Measurements from ENCODE around the gene CDCP1.

Gene CDCP1

DNA sequence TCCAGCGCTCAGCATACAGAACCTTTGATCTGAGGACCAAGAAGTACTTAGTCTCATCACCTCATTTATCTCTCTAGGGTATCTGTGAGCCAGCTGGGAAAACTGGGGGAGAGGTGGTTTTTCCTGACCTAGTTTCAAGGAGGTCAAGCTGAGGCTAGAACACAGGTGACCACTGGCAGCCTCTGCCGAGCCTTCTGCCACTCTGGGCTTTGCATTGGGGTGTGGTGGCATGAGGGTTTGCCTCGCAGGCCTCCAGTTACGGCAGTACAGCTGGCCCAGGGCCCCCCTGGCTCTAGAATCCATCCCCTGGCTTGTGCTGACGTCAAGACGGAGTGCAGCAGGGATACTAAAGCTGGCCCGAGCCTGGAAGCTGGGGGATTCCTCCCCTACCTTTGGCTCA is 34.7 kb upstream of the CDCP1 start:
- Mint-ChIP-seq H3K4me3 (no peak overlapping the region), H3K36me3 (ENCODE audit: low read depth) (no peaks in the 10 kb centered on the region), H3K9me3 (no peaks in the 10 kb centered on the region), H3K27me3 (no peaks in the 10 kb centered on the region), H3K27ac (no peak overlapping the region), H3K4me1 (peaks cover 5% of the 10 kb centered on the region)
- ATAC-seq (no peak), DNase-seq (no peak)

DNA sequence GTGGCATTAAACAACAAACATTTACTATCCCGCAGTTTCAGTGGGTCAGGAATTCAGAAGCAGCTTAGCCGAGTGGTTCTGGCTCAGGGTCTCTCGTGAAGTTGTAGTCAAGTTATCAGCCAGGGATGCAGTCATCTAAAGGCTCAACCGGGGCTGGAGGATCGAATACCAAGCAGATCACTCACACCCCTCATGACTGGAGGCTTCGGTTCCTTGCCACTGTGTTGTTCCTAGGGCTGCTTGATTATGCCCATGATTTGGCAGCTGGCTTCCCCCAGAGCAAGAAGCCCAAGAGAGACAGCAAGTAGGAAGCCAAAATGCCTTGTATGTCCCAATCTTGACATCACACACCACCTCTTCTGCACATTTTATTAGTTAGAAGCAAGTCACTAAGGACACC is 33.9 kb upstream of the CDCP1 start:
- H3K9me3 Mint-ChIP-seq = no peaks in the 10 kb centered on the region
- no peak overlapping the region for H3K4me3 Mint-ChIP-seq
- H3K36me3 Mint-ChIP-seq (ENCODE audit: low read depth) = no peaks in the 10 kb centered on the region
- DNase-seq (no peak), ATAC-seq (no peak)
- H3K27me3 Mint-ChIP-seq = no peaks in the 10 kb centered on the region
- H3K4me1 Mint-ChIP-seq = peaks cover 5% of the 10 kb centered on the region
- H3K27ac Mint-ChIP-seq = no peak overlapping the region

DNA sequence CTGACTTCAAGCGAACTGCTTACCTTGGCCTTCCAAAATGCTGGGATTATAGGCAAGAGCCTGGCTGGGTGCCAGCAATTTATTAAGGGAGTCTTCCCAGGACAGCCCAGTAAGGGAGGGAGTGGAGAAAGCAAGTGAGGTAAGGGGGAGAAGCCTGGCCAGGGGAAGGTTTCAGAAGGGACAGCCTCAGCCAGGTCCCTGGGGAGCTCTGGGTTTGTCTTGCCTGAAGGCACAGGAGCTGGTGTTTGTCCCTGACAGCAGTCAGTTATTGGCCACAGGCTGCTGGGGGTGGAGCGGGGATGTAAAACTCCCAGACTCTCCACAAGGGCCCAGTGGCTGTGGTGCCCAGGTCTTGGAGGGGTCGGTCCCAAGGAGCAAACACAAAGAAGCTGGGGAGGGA is 33.0 kb upstream of the CDCP1 start:
- no peak overlapping the region for H3K27ac Mint-ChIP-seq
- ATAC-seq (no peak), DNase-seq (no peak)
- no peaks in the 10 kb centered on the region for H3K36me3 Mint-ChIP-seq (ENCODE audit: low read depth)
- H3K27me3 Mint-ChIP-seq = no peaks in the 10 kb centered on the region
- H3K4me1 Mint-ChIP-seq = peaks cover 4% of the 10 kb centered on the region
- H3K9me3 Mint-ChIP-seq = no peaks in the 10 kb centered on the region
- H3K4me3 Mint-ChIP-seq = no peak overlapping the region

DNA sequence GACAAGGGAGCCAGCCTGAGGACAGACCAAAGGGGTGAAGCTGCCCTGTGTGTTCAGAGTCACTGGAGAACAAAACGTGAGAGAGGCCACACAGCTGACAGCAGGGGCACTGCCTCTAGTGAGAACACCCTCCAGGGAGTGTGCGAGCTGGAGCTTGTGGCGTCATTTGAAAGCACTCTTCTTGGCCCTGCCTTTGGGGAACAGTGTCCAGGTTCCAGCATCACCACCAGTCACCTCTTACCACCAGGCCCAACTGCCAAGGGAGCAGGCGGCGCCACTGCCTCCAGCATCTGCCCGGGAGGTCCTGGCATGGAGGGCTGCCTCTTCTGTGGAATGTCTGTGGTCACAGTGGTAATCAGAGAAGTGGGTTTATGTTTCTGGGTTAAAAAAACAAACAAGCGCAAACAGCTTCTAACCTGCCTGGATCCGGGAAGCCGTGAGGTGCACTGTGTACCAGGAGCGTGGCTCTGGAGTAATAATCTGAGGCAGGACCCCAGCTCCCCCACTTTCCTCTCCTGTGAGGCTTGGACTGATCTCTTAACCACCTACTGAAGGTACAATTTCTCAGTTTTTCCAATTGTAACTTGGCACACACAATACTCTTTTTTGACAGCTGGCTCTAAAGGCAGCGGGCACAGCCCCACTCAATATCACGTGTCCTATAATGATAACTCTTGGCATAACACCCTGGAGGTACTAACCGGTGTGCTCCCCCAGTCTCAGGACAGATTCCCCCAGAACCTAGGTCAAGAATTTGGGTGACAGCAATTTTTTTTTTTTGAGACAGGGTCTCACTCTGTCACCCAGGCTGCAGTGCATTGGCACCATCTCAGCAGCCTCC is 32.2 kb upstream of the CDCP1 start:
- no peaks in the 10 kb centered on the region for H3K27me3 Mint-ChIP-seq
- ATAC-seq = no peak
- no peaks in the 10 kb centered on the region for H3K9me3 Mint-ChIP-seq
- DNase-seq = no peak
- peaks cover 4% of the 10 kb centered on the region for H3K4me1 Mint-ChIP-seq
- H3K4me3 Mint-ChIP-seq = no peak overlapping the region
- H3K27ac Mint-ChIP-seq = no peak overlapping the region
- H3K36me3 Mint-ChIP-seq (ENCODE audit: low read depth) = no peaks in the 10 kb centered on the region

DNA sequence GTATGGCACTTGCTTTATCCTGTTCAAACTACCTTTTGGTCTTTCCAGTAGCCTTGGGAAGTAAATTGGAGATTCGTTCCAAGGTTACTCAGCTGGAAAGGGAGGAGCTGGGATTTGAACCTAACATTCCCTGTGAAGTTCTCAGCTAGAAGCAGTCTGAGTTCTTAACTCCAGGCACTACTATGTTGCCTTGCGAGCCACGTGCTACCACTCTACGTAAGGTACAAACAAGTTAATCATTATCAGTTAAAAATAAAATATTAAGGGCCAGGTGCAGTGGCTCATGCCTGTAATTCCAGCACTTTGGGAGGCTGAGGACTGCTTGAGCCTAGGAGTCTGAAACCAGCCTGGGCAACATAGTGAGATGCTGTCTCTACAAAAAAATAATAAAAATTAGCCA is 30.7 kb upstream of the CDCP1 start:
- no peaks in the 10 kb centered on the region for H3K4me1 Mint-ChIP-seq
- no peaks in the 10 kb centered on the region for H3K36me3 Mint-ChIP-seq (ENCODE audit: low read depth)
- DNase-seq = no peak
- H3K9me3 Mint-ChIP-seq = no peaks in the 10 kb centered on the region
- no peak overlapping the region for H3K27ac Mint-ChIP-seq
- no peak overlapping the region for H3K4me3 Mint-ChIP-seq
- H3K27me3 Mint-ChIP-seq = no peaks in the 10 kb centered on the region
- no peak for ATAC-seq

DNA sequence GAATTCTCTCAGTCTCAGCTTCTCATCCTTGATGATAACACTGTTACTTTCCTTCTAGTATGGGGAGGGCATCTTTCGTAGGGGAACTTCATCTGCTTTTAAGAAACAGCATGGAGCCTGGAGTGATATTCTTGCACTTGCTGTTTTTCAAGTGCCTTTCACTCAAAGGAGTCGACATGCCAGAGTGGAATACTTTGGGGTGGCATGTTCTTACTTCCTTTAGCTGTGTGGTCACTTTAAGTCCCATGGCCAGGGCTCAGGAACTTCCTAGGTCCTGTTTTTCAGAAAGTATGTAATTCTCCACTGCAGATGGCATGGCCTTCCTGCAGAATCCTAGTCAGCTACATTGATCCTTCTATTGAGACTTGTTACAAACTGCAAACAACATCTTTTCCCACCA is 28.1 kb upstream of the CDCP1 start:
- Mint-ChIP-seq H3K27ac (no peak overlapping the region), H3K4me3 (no peak overlapping the region), H3K4me1 (peaks cover 2% of the 10 kb centered on the region), H3K9me3 (no peaks in the 10 kb centered on the region), H3K36me3 (ENCODE audit: low read depth) (no peaks in the 10 kb centered on the region), H3K27me3 (no peaks in the 10 kb centered on the region)
- DNase-seq (no peak), ATAC-seq (no peak)

DNA sequence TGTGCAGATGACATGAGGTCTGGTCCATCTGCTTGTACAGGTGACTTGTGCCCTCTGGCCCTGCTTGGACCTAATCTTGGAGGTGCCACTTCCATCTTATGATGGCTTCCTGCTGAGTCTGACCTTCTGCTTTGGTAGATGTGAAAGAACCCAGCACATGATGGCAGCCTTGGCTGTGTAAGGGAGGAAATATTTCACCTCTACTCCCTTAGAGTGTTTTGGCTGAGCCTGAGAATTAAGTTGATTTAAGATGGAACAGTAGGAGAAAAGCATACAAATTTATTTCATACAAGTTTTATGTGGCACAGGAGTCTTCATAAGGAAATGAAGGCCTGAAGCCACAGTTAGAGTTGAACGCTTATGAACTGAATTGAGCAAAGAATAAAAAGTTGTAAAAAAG is 27.6 kb upstream of the CDCP1 start:
- no peaks in the 10 kb centered on the region for H3K27me3 Mint-ChIP-seq
- no peak overlapping the region for H3K27ac Mint-ChIP-seq
- no peak overlapping the region for H3K4me3 Mint-ChIP-seq
- H3K4me1 Mint-ChIP-seq = peaks cover 2% of the 10 kb centered on the region
- no peaks in the 10 kb centered on the region for H3K9me3 Mint-ChIP-seq
- no peak for ATAC-seq
- no peaks in the 10 kb centered on the region for H3K36me3 Mint-ChIP-seq (ENCODE audit: low read depth)
- DNase-seq = no peak

DNA sequence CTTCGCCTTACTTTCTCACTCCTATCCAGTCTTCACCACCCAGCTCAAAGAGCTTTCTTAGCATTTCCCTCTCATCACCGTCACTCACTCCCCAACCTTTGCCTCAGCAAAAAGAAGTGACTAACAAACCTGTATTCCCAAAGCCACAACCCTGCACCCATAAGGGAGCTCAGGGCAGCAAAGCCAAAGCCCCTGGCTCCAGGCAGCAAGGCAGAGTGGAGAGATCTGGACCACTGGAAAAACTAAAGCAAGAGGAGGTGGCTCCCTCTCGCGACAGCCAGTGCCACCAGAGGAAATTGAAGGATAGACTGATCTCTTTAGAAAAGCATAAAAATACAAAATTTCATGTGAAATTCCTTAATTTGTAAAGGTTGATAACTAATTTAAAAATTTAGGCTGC is 25.1 kb upstream of the CDCP1 start:
- ATAC-seq (no peak), DNase-seq (no peak)
- Mint-ChIP-seq H3K4me1 (peaks cover 22% of the 10 kb centered on the region), H3K27me3 (no peaks in the 10 kb centered on the region), H3K9me3 (no peaks in the 10 kb centered on the region), H3K4me3 (no peak overlapping the region), H3K36me3 (ENCODE audit: low read depth) (no peaks in the 10 kb centered on the region), H3K27ac (no peak overlapping the region)

DNA sequence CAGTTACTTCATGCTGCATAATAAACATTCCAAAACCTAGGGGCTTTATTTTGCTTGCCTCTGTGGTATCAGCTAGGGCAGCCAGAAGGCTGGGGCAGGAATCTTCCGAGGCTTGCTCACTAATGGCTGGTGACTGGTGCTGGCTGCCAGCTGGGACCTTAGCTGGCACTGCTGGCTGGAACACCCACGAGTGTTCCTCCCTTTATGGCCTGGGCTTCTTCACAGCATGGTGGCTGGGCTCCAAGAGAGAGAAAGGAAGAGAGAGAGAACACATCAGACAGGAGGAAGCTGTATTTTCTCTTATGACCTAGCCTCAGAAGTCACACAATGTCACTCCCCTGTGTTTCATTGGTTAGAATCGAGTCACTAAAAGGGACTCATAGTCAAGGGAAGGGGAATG is 23.9 kb upstream of the CDCP1 start:
- H3K36me3 Mint-ChIP-seq (ENCODE audit: low read depth) = no peaks in the 10 kb centered on the region
- H3K27me3 Mint-ChIP-seq = no peaks in the 10 kb centered on the region
- no peak for ATAC-seq
- DNase-seq = no peak
- no peaks in the 10 kb centered on the region for H3K9me3 Mint-ChIP-seq
- H3K4me3 Mint-ChIP-seq = no peak overlapping the region
- peaks cover 24% of the 10 kb centered on the region for H3K4me1 Mint-ChIP-seq
- no peak overlapping the region for H3K27ac Mint-ChIP-seq

DNA sequence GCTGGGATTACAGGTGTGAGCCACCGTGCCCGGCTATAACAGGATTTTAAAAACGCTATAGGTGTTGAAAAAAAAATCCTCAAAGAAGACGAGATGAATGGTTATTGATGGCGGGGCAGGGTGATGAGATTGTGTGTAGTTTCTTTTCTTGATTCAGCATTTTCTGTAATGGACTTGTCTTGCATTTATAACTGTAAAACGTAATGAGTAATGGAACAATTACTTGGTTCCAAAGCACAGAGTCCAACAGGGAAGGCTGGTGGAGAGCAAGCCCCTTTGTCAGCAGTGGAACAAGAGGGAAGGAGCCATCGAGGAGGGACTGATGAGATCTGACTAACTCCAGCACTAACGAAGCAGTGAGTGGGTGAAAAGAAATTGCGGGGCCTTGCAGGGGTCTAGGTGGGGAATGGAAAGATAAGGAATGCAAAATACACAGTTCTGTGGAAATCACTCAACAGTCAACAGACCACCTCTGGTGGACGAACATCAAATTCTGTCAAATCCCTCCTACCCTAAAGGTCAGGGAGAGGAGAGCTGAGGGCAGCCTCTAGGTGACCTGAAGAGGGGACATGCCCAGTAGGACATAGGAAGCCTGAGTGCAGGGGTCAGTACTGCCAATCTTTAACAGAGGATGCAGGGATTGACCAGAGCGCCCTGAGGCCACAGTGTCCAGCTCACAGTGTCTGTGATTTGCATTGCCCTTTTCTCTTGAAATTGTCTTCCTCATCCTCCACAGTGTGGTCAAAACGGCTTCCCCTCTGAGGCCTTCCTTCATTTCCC is 23.1 kb upstream of the CDCP1 start:
- DNase-seq (no peak), ATAC-seq (no peak)
- Mint-ChIP-seq H3K4me1 (peaks cover 24% of the 10 kb centered on the region), H3K9me3 (no peaks in the 10 kb centered on the region), H3K36me3 (ENCODE audit: low read depth) (no peaks in the 10 kb centered on the region), H3K27me3 (no peaks in the 10 kb centered on the region), H3K27ac (no peak overlapping the region), H3K4me3 (no peak overlapping the region)

DNA sequence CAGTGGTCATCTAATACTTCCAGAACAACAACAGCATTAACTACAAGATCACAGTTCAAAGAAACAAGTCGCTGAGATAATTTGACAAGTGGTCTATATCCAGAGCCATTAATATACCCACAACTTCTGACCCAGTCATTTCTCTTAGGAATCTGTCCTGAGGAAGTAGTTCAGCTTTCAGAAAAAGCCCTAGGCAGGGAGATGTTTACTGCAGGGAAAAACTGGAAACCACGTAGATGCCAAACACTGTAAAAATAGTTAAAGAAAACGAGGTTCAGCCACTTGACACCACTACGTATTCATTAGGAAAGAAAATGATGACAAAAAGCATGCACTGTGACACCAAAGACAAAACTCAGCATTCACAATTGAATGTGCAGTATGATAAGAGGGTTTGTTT is 22.3 kb upstream of the CDCP1 start:
- H3K27me3 Mint-ChIP-seq = no peaks in the 10 kb centered on the region
- no peak overlapping the region for H3K4me3 Mint-ChIP-seq
- DNase-seq (no peak), ATAC-seq (no peak)
- H3K27ac Mint-ChIP-seq = peak overlapping the region; percentile 82
- no peaks in the 10 kb centered on the region for H3K9me3 Mint-ChIP-seq
- peaks cover 24% of the 10 kb centered on the region for H3K4me1 Mint-ChIP-seq
- no peaks in the 10 kb centered on the region for H3K36me3 Mint-ChIP-seq (ENCODE audit: low read depth)

DNA sequence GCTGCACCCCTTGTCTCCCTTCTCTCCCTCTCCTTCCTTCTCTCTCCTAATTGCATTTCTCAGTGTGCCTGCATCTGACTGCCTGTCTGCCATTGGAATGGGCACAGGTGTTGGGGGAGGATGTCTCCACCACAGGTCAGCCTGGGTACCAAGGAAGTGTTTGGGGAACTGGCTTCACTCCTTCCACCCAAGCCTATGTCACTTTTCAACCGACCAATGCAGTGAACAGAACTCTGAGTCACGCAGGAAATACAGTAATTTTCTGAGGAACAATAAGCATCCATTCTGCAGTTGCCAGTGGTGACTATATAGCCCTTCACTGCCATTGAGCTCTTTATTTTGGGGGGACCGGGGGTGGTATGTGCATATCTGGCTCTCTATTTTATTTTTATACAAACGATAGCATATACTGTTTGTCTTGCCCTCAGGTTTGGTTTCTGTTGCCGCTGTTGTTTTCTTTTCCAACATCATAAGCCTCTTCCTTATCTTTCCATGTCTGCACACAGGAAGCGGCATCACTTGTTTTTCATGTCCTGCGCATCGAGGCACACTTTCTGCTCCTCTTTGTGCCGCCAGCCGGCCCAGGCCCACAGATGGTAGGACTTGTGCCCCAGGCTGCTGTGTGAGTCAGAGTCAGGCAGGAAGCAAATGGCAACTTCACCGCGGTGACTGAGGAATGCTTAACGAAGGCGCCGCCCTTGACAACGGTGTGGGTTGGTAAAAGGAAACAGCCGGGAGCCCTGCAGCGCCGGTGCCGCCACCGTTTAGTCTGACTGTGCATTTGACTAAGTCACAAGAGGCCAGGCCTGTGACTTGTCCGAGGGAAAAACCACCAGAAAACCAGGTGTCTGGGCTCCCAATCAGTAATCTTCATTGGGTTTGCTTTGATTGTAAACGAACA is 21.1 kb upstream of the CDCP1 start:
- DNase-seq = peak; percentile 83
- Mint-ChIP-seq H3K4me3 (peak overlapping the region; percentile 55), H3K4me1 (peaks cover 24% of the 10 kb centered on the region), H3K27ac (peak overlapping the region; percentile 82), H3K27me3 (no peaks in the 10 kb centered on the region), H3K9me3 (no peaks in the 10 kb centered on the region), H3K36me3 (ENCODE audit: low read depth) (no peaks in the 10 kb centered on the region)
- peak; percentile 99 for ATAC-seq

DNA sequence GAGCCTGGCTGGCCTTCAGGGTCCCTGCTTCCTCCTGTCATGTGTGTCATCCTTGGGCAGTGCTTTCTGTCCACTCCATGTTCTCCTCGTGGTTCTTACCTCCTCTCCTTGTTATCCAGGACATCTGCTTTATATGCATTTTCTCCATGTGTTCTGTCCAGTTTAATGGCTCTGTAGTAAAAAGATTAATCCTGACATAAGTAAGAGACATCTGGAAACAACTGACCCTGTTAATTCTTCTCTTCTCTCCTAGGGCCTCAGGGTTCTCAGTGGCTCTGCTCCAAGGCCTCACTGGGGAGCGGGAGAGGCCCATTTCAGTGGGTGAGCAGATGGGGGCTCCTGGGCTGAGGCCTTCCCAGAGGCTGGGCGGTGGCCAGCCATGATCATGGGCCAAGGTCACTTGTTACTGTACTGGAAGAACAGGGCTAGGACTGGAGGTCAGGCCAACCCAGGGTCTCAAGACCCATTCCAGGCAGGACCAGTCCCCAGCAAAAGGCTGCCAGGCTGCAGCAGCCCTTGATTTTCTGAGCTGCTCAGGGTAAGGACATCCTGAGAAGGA is 20.2 kb upstream of the CDCP1 start:
- no peak overlapping the region for H3K4me3 Mint-ChIP-seq
- no peaks in the 10 kb centered on the region for H3K27me3 Mint-ChIP-seq
- no peak for ATAC-seq
- H3K27ac Mint-ChIP-seq = peak overlapping the region; percentile 82
- H3K36me3 Mint-ChIP-seq (ENCODE audit: low read depth) = no peaks in the 10 kb centered on the region
- DNase-seq = no peak
- no peaks in the 10 kb centered on the region for H3K9me3 Mint-ChIP-seq
- peaks cover 24% of the 10 kb centered on the region for H3K4me1 Mint-ChIP-seq

DNA sequence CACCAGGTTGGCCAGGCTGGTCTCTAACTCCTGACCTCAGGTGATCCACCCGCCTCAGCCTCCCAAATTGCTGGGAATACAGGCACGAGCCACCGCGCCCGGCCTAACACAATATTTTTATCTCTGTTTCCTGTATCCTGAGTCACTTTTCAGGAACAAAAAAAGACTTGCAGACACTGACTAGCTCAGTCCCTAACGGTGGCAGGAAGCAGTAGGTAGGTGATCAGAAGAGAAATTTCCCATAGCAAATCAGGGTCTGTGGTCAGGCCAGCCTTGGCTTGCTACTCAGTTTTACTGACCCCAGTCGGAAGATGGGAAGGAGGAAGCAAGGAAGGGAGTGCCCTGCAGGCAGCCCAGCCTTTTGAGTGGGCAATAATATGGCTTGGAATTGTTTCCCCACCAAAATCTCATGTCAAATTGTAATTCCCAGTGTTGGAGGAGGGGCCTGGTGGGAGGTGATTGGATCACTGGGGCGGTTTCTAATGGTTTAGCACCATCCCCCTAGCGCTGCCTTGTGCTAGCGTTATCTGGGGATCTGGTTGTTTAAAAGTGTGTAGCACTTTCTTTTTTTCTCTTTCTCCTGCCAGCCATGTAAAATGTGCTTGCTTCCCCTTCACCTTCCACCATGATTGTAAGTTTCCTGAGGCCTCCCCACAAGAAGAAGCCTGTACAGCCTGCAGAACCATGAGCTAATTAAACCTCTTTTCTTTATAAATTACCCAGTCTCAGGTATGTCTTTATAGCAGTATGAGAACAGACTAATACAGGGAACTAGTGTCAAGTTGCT is 19.5 kb upstream of the CDCP1 start:
- DNase-seq (no peak), ATAC-seq (no peak)
- Mint-ChIP-seq H3K4me1 (peaks cover 24% of the 10 kb centered on the region), H3K4me3 (no peak overlapping the region), H3K36me3 (ENCODE audit: low read depth) (no peaks in the 10 kb centered on the region), H3K27ac (no peak overlapping the region), H3K9me3 (no peaks in the 10 kb centered on the region), H3K27me3 (no peaks in the 10 kb centered on the region)

Data from activated naive CD8-positive, alpha-beta T cell treated with anti-CD3 and anti-CD28 coated beads, Interleukin-2, amount 50 U/mL, for 24 hours (primary cell).